Activated T-helper 9 cell treated with anti-CD3 and anti-CD28 coated beads, Interleukin-2, amount 50 U/mL, for 16 hours (primary cell): ENCODE measurements around the gene LBHD2.
"Not testable (repeated sequence)": the region's sequence is repeated elsewhere in the genome, so short reads cannot be mapped to it uniquely, and the experiment has no call there.

Experiments used
- DNase-seq: peaks from one replicate; pipeline ENCODE4 v3.0.0-alpha.2; 2020; ENCODE audit warnings: low read depth

Gene LBHD2

DNA sequence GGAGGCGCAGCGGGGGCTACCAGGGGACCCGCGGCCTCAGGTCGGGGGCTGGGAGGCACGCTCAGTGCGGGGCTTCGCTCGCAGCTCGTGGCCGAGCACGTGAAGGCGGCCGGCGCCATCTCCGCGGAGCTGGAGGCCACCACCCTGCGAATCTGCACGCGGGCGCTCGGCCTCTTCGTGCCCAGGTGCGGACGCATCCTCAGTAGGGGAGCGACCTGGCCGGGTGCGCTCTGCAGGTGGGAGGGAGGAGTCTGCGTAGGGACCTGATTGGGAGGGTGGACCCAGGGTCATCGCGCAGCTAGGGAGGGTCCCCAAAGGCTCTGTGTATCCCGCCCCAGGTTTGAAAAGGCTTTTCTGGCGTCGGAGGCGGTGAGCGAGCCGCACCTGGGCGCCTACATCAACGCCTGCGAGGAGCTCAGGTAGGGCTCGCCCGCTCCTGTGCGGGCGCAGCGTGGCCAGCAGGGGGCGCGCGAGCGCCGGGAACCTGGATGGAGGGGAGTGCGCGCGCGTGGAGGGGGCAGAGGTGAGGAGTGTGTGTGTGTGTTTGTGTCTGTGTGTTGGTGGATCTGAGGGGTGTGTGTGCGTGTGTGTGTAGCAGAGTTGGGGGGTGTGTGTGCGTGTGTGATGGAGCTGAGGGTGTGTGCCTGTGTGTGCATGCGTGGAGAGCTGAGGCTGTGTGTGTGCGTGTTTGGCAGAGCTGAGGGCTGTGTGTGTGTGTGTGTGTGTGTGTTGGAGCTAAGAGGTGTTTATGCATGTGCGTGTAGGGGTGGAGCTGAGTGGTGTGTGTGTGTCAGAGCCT lies 20.8 kb downstream of the LBHD2 start:
- peak; percentile 65 for DNase-seq

- DNase-seq: no peak
Observed at GRCh38 chr14:103105580-103106150, 21.7 kb downstream of the LBHD2 start.

DNA sequence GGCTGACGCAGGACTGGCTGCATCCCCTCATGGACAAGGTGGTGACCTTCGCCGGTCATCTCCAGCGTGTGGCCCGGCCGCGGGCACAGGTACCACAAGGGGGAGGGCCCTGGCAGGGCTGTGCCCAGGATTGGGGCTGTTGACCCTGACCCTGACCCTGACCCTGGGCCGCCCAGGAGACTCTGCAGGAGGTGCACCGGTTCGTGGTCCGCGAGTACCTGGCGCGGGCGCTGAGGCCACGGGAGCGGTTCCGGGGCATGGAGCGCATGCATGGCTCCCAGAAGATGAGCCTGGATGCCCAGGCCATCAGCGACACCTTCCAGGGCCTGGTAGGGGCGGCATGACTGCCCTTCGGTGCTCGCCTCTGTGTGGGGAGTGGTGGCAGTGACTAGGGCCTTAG lies 23.4 kb downstream of the LBHD2 start:
- no peak for DNase-seq

DNA sequence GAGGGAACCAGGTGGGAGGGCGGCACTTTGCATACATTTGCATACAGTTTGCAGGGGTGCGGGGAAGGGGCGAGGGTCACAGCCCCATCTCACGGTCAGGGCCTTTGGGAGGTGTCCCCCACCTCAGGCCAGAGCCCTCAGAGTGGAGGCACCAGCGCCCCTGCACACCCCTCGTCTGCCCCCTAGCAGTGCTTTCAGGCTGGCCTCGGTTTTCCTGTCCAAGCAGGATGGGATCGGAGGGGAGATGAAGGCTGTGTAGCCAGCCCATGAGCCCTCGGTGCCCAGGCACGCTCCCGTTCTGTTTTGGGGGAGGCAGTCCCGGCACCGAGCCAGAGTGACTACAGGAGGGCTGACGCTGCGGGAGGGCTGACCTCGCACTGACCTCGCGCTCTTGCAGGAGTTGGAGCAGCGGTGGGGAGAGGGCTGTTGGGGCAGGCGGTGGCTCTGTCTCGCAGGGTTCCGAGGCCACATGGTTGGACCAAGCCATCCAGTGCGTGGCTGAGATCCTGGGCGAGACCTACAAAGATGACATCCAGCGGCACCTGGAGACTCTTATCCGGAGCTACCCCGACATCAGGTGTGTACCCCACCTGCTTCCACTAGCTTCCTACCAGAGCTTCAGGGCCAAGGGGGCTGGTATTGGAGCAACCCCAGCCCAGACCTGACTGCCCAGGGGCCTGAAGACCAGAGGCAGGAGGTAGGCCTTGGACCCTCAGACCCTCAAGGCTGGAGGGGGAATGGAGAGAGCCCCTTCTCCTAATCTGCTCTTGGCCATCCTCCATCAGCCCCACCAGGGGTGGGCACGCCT lies 24.1 kb downstream of the LBHD2 start:
- no peak for DNase-seq

GRCh38 chr14:103108749-103109207 lies 24.8 kb downstream of the LBHD2 start:
- DNase-seq: no peak

DNA sequence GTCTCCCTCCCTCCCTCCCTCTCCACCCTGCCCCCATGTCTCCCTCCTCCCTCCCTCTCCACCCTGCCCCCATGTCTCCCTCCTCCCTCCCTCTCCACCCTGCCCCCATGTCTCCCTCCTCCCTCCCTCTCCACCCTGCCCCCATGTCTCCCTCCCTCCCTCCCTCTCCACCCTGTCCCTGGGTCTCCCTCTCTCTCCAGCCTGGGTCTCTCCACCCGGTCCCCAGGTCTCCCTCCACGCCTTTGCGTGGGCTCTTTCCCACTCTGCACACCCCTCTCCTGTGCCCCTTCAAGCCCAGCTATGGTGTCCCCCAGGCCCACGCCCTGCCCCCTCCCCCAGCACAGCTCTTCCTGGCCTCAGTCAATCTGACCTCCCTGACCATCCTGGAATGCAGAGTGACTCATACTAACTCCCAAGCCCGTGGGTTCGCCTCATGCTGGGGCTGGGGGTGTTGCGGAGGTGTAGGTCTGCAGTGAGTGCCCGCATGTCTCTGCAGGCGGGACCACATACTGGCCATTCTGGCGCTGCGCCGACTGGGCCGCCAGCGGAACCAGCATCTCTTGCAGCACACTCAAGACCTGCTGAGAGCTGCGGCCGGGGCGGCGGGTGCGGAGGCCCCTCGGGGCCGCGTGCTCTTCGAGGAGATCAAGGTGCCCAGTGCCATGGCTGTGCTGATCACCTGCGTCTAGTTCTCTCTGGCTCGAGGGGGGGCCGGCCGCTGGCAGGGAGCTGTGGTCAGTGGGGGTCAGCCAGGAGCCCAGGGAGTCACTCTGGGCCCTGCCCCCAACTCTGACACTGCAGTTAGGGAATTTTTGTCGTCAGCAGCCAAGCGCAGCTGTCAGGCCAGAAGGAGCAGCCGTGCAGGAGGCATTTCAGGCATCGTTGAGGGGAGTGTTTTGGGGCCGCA lies 25.8 kb downstream of the LBHD2 start:
- no peak for DNase-seq

DNA sequence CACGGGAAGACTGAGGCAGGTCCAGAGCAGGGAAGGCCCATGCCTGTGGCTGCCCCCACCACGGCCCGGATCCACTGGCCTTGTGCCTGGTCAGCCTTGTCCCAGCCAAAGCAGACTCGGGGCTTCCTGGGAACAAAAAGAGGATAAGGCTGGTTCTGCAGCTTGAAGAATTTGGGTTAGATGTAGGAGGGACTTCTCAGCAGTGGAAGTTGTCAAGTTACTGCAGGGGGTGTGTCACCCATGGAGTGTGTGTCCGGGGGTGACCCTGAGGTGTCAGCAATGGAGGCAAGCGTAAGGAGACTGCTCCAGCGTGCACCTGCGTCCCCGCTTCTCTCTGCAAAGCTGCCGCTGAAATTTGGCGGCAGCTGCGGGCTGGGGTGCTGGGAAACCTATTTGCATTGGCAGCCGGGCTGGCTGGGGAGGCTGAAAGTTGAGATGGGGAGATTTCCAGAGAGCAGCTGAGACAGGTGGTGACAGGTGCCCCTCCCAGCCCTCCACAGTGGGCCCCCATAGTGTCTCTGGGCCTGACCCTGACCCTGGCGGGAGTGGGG lies 26.7 kb downstream of the LBHD2 start:
- DNase-seq: no peak

GRCh38 chr14:103111232-103111868 lies 27.3 kb downstream of the LBHD2 start:
- DNase-seq: no peak

- DNase-seq: no peak
Observed at GRCh38 chr14:103112400-103113243, 28.6 kb downstream of the LBHD2 start.

- DNase-seq: no peak
Observed at GRCh38 chr14:103113303-103113702, 29.3 kb downstream of the LBHD2 start.

GRCh38 chr14:103113774-103114173 lies 29.8 kb downstream of the LBHD2 start:
- no peak for DNase-seq

DNA sequence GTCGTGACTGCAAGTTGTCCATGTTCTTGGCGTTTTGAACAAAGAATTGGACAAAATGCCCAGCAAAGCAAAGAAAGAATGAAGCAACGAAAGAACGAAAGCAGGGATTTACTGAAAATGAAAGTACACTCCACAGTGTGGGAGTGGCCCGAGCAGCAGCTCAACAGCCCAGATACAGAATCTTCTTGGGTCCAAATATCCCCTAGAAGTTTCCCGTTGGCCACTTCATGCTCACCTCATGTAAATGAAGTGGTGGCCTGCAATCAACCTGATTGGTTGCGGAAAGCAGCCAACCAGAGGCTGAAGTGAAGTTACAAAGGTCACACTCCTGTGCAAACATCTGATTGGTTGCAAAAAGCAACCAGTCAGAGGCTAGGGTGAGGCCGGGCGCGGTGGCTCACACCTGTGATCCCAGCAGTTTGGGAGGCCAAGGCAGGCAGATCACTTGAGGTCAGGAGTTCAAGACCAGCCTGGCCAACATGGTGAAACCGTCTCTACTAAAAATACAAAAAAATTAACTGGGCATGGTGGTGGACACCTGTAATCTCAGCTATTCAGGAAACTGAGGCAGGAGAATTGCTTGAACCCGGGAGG lies 31.2 kb downstream of the LBHD2 start:
- not testable (repeated sequence) for DNase-seq

GRCh38 chr14:103115845-103116572 lies 32.0 kb downstream of the LBHD2 start:
- no peak for DNase-seq

DNA sequence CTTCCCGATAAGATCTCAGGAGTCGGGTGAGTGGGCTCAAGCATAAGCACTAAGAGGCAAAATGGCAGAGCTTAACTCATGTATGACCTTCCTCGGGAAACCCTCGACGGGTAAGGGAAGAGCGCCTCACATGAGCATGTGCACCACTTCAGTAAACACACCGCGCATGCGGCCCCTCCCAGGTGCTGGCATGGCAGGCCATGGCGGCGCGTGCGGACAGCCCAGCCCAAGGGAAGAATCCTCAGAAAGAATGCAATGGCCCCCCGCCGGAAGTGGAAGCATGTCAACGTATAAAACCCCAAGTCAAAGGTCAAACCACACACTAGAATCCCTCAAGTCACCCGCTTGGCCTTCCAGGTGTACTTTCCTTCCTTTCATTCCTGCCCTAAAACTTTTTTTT lies 32.6 kb downstream of the LBHD2 start:
- DNase-seq: no peak

- DNase-seq: not testable (repeated sequence)
Observed at GRCh38 chr14:103117499-103117898, 33.5 kb downstream of the LBHD2 start.

GRCh38 chr14:103118018-103118662 lies 34.1 kb downstream of the LBHD2 start:
- no peak for DNase-seq

DNA sequence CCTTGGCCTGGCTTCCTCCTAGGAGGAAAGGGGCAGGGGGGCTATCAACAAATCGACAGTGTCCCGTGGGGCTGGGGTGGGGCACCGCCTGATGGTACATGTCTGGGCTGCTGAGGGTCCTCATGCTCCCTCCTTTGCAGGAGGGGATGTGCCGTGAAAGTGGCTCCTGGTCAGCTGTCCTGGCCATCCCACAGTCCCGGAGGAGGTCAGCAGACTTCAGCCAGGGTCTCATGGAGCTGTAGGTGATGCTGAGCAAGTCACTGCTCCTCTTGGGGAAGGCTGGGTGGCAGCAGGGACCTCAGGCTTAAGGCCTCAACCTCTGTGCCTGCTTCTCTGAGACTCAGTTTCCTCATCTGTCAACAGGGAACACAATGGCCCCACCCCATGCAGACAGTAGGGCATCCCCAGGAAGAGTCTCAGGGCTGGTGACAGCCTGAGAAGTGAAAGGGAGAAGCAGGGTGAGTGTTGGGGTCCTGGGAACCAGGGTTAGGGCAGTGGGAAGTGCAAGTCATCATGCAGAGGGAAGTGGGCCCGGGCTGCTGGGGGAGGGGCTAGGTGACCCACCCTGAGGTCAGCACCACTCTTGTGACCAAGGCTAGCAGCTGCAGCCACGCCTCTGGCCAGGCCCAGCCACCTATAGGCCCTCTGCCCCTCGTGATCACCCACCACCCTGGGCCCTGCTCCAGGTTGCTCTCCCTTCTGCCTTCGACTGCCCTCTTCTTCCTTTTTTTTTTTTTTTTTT lies 34.8 kb downstream of the LBHD2 start:
- DNase-seq: no peak

DNA sequence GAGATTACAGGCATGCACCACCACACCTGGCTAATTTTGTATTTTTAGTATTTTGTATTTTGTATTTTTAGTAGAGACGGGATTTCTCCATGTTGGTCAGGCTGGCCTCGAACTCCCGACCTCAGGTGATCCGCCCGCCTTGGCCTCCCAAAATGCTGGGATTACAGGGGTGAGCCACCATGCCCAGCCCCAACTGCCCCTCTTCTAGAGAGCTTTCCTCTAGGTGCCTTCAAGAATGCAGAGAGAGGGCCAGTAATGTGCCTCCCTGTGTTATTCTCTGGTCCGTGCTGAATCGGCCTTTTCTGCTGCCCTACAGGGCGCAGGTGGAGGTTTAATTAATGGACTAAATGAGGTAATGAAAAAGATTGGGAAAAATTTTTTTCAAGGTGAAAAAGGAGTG lies 35.5 kb downstream of the LBHD2 start:
- not testable (repeated sequence) for DNase-seq
